IMR-90 (cell line): Measurements from ENCODE around the gene PPP1R15A. TPM values are rescaled to one million over a fixed set of nuclear protein-coding genes. Genes with fewer than 3 reads are reported as not detected.

Source experiments
- ATAC-seq: fragments of 200-7000 bp; cut with Tn5 transposase; 2 replicates; pipeline ENCODE4 v1.9.1; 2020; ENCODE audit warnings: low read depth, mild to moderate bottlenecking, moderate library complexity
- BruUV-seq: library from RNA; stranded (reverse); fragments of 400-500 nt; replicated peaks from 2 replicates; lab custom pipeline; 2021; lab: Mats Ljungman, UMichigan
- CTCF ChIA-PET: fragments of 300-600 bp; formaldehyde crosslinking; extraction: SDS; loops from one replicate; lab custom pipeline; 2021; ENCODE audit warnings: antibody characterized with exemption; lab: Yijun Ruan, JAX
- POLR2A ChIA-PET: fragments of 300-600 bp; sonication (Branson Sonifier 250); formaldehyde crosslinking; loops from one replicate; lab custom pipeline; 2022; ENCODE audit warnings: antibody characterized with exemption; ENCODE audit not compliant: unreplicated experiment; lab: Charles Lee
- DNase-seq: peaks from one replicate; pipeline ENCODE4 v3.0.0; 2013
- H2AFZ ChIP-seq: replicated peaks from 2 replicates; pipeline ENCODE3; 2013; ENCODE audit warnings: low read length, mild to moderate bottlenecking; ENCODE audit not compliant: poor library complexity
- H2AK5ac ChIP-seq: 2 replicates; pipeline ENCODE4 v1.6.1; 2013; ENCODE audit warnings: low read depth, low read length, inconsistent platforms
- H2AK9ac ChIP-seq: replicated peaks from 2 replicates; pipeline ENCODE3; 2013; ENCODE audit warnings: mild to moderate bottlenecking, low read depth, low read length, moderate library complexity; ENCODE audit not compliant: poor library complexity
- H2BK120ac ChIP-seq: 2 replicates; pipeline ENCODE4 v1.6.1; 2013; ENCODE audit warnings: low read depth, low read length, inconsistent platforms
- H2BK15ac ChIP-seq: 3 replicates; pipeline ENCODE4 v1.6.1; 2013; ENCODE audit warnings: low read depth, low read length, inconsistent platforms
- H2BK20ac ChIP-seq: 2 replicates; pipeline ENCODE4 v1.6.1; 2013; ENCODE audit warnings: low read depth, mild to moderate bottlenecking, inconsistent platforms, low read length, moderate library complexity
- H2BK5ac ChIP-seq: 2 replicates; pipeline ENCODE4 v1.6.1; 2013; ENCODE audit warnings: mild to moderate bottlenecking, low read depth, low read length, inconsistent platforms; ENCODE audit not compliant: poor library complexity, severe bottlenecking
- H3K14ac ChIP-seq: replicated peaks from 2 replicates; pipeline ENCODE4 v1.6.1; 2013; ENCODE audit warnings: low read depth, low read length, inconsistent platforms
- H3K18ac ChIP-seq: 2 replicates; pipeline ENCODE4 v1.6.1; 2013; ENCODE audit warnings: low read depth, low read length, control low read depth
- H3K23ac ChIP-seq: 2 replicates; pipeline ENCODE4 v1.6.1; 2013; ENCODE audit warnings: low read depth, low read length, inconsistent platforms
- H3K27ac ChIP-seq: 2 replicates; pipeline ENCODE4 v1.5.1; 2013; ENCODE audit warnings: mild to moderate bottlenecking, control low read depth, low read length; ENCODE audit not compliant: insufficient read depth
- H3K27me3 ChIP-seq: 2 replicates; pipeline ENCODE4 v1.6.1; 2013; ENCODE audit warnings: low read length; ENCODE audit not compliant: control insufficient read depth, insufficient read depth
- H3K36me3 ChIP-seq: 2 replicates; pipeline ENCODE4 v1.6.1; 2013; ENCODE audit warnings: low read length, mixed read lengths; ENCODE audit not compliant: control insufficient read depth, insufficient read depth
- H3K4ac ChIP-seq: 2 replicates; pipeline ENCODE4 v1.6.1; 2013; ENCODE audit warnings: low read depth, low read length, inconsistent platforms
- H3K4me1 ChIP-seq: 2 replicates; pipeline ENCODE4 v1.6.1; 2013; ENCODE audit warnings: low read length, mixed read lengths; ENCODE audit not compliant: control insufficient read depth, insufficient read depth
- H3K4me2 ChIP-seq: 2 replicates; pipeline ENCODE4 v1.6.1; 2013; ENCODE audit warnings: low read depth, mild to moderate bottlenecking, control low read depth, low read length, moderate library complexity
- H3K4me3 ChIP-seq: 2 replicates; pipeline ENCODE4 v1.5.1; 2013; ENCODE audit warnings: low read depth, mild to moderate bottlenecking, control low read depth, low read length, moderate library complexity; ENCODE audit not compliant: insufficient read depth
- H3K56ac ChIP-seq: 2 replicates; pipeline ENCODE4 v1.6.1; 2013; ENCODE audit warnings: low read length, inconsistent platforms; ENCODE audit not compliant: insufficient read depth; ENCODE audit errors: extremely low read depth
- H3K79me1 ChIP-seq, 2 experiments: 2 replicates each; pipeline ENCODE4 v1.6.1; 2013; ENCODE audit warnings: low read length in 2 of 2, inconsistent platforms in 1 of 2, low read depth in 1 of 2
- H3K9ac ChIP-seq: 2 replicates; pipeline ENCODE4 v1.6.1; 2013; ENCODE audit warnings: low read depth, low read length, control low read depth
- H3K9me1 ChIP-seq: 2 replicates; pipeline ENCODE4 v1.6.1; 2013; ENCODE audit warnings: low read length, inconsistent platforms; ENCODE audit not compliant: insufficient read depth
- H3K9me3 ChIP-seq: 2 replicates; pipeline ENCODE4 v1.6.1; 2013; ENCODE audit warnings: low read length; ENCODE audit not compliant: control insufficient read depth, insufficient read depth
- H4K20me1 ChIP-seq: 2 replicates; pipeline ENCODE4 v1.6.1; 2013; ENCODE audit warnings: low read length, inconsistent platforms; ENCODE audit not compliant: insufficient read depth
- H4K5ac ChIP-seq: 2 replicates; pipeline ENCODE4 v1.6.1; 2013; ENCODE audit warnings: mild to moderate bottlenecking, low read depth, low read length, control low read depth
- H4K8ac ChIP-seq, 2 experiments: 2 replicates each; pipeline ENCODE4 v1.6.1; 2013; ENCODE audit warnings: low read depth in 2 of 2, low read length in 2 of 2, control low read depth in 1 of 2, inconsistent platforms in 1 of 2
- H4K91ac ChIP-seq: 2 replicates; pipeline ENCODE4 v1.6.1; 2013; ENCODE audit warnings: low read depth, low read length, inconsistent platforms; ENCODE audit not compliant: insufficient read depth
- CHD1 ChIP-seq: IDR thresholded peaks from 2 replicates; pipeline ENCODE4 v1.6.1; 2012; ENCODE audit warnings: low read depth, low read length, improper control_type of control experiment
- MXI1 ChIP-seq: IDR thresholded peaks from 2 replicates; pipeline ENCODE4 v1.6.1; 2012; ENCODE audit warnings: low read depth, mild to moderate bottlenecking, low read length, moderate library complexity, borderline replicate concordance
- POLR2A ChIP-seq: IDR thresholded peaks from 2 replicates; pipeline ENCODE4 v1.6.1; 2012; ENCODE audit warnings: mild to moderate bottlenecking, low read depth, low read length
- RAD21 ChIP-seq: IDR thresholded peaks from 2 replicates; pipeline ENCODE4 v1.6.1; 2012; ENCODE audit warnings: low read length, improper control_type of control experiment
- RCOR1 ChIP-seq: IDR thresholded peaks from 2 replicates; pipeline ENCODE4 v1.6.1; 2012; ENCODE audit warnings: mild to moderate bottlenecking, low read length, improper control_type of control experiment; ENCODE audit not compliant: insufficient replicate concordance
- WGBS, 2 experiments: methylation state at CpG; one replicate each; pipeline versions ENCODE4 v1.1.5 to v1.1.7; 2013; ENCODE audit warnings: missing lambda C conversion rate in 2 of 2; ENCODE audit not compliant: insufficient read length in 1 of 2; ENCODE audit errors: extremely low coverage in 2 of 2; 5-methylcytosine and 5-hydroxymethylcytosine counted together
- dilution Hi-C: fragments of 300-500 bp; cut with HindIII; formaldehyde crosslinking; loops from one replicate; pipeline ENCODE4 v1.14.3; 2018; ENCODE audit warnings: low sequenced_read_pairs; ENCODE audit not compliant: unreplicated experiment
- in situ Hi-C: fragments of 300-500 bp; cut with MboI; formaldehyde crosslinking; loops from 3 replicates; pipeline ENCODE4 v1.14.3; 2019; ENCODE audit warnings: low sequenced_read_pairs, inconsistent platforms, mixed read lengths
- intact Hi-C: fragments of 100-400 bp; cut with micrococcal nuclease; formaldehyde crosslinking; loops from 2 replicates; pipeline ENCODE4 v1.10.0; 2022
- polyA plus RNA-seq, 3 experiments: library from polyadenylated mRNA; depleted of rRNA; stranded (reverse); fragments of >200 nt; gene quantifications; 2 replicates each; pipeline ENCODE4 v1.2.3, GENCODE V29; 2012; ENCODE audit warnings: low replicate concordance in 1 of 3
- total RNA-seq: library from RNA; depleted of rRNA; stranded (reverse); fragments of >200 nt; gene quantifications from 2 replicates; pipeline ENCODE4 v1.2.3, GENCODE V29; 2012
- TF ChIP-seq, protein P1 (sequence below): fragments of 150-350 bp; IDR thresholded peaks from 2 replicates; pipeline ENCODE4 v1.6.1; 2016; ENCODE audit warnings: low read depth, mild to moderate bottlenecking, low read length, moderate library complexity, borderline replicate concordance
- TF ChIP-seq, protein P2 (sequence below): conservative IDR thresholded peaks from 2 replicates; pipeline ENCODE4 v1.5.1; 2012; ENCODE audit warnings: mild to moderate bottlenecking, low read depth, low read length, improper control_type of control experiment

Gene PPP1R15A
- total and polyA plus RNA-seq, 2 of the 4 experiments (the other 2 are of a cell fraction), result 26.7 to 87.7 TPM

DNA sequence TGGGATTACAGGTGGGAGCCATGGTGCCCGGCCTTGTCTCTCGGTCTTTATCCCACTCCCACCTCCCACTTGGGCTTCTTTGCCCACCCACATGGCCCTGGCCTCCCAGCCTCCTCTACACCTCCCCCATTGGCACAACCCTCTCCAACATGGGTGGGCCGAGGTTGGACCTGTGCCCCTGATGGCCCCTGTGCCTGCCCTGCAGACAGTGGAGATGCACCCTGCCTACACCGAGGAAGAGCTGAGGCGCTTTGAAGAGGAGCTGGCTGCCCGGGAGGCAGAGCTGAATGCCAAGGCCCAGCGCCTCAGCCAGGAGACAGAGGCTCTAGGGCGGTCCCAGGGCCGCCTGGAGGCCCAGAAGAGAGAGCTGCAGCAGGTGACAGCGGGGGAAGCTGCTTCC is 48.7 kb downstream of the PPP1R15A start:
- Histone ChIP-seq H4K8ac (no peak overlapping the region), H3K27me3 (no peaks in the 10 kb centered on the region), H3K4ac (no peak overlapping the region), H3K27ac (no peak overlapping the region), H3K4me3 (no peak overlapping the region), H3K14ac (no peak overlapping the region), H3K4me2 (no peak overlapping the region), H4K20me1 (no peaks in the 10 kb centered on the region; the same call in 1 of the 2 replicates), H3K79me1 (0 out of 4 replicates have a peak, but pooled peaks cover 0 to 8% of the 10 kb centered on the region in 2 experiments), H2AK5ac (no peak overlapping the region), H3K9ac (no peak overlapping the region), H3K18ac (no peak overlapping the region), H2BK5ac (no peak overlapping the region), H2BK20ac (no peak overlapping the region), H3K56ac (no peak overlapping the region), H3K9me3 (no peaks in the 10 kb centered on the region), H2BK120ac (no peak overlapping the region), H3K4me1 (peaks cover 7% of the 10 kb centered on the region; the same call in 1 of the 2 replicates), H2BK15ac (no peak overlapping the region), H4K5ac (no peak overlapping the region), H3K36me3 (peaks cover 46% of the 10 kb centered on the region), H3K23ac (no peak overlapping the region), H4K91ac (no peak overlapping the region), H3K9me1 (peaks cover 12% of the 10 kb centered on the region; the same call in 1 of the 2 replicates), H2AK9ac (no peak overlapping the region), H2AFZ (no peak overlapping the region)
- dilution Hi-C loops (no loop called here), intact Hi-C loops (no loop called here), in situ Hi-C loops (no loop called here)
- BruUV-seq, result no TSS peak
- POLR2A ChIA-PET, result no interaction called here
- no peak for DNase-seq
- WGBS, 2 experiments, result 97% methylated on average over 5 of the region's 10 CpGs; no CpG with 5 or more reads in 1 of the 2 experiments
- no peak for TF ChIP-seq MXI1
- TF ChIP-seq, protein P1, sequence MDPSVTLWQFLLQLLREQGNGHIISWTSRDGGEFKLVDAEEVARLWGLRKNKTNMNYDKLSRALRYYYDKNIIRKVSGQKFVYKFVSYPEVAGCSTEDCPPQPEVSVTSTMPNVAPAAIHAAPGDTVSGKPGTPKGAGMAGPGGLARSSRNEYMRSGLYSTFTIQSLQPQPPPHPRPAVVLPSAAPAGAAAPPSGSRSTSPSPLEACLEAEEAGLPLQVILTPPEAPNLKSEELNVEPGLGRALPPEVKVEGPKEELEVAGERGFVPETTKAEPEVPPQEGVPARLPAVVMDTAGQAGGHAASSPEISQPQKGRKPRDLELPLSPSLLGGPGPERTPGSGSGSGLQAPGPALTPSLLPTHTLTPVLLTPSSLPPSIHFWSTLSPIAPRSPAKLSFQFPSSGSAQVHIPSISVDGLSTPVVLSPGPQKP, result no peak
- TF ChIP-seq, protein P2, sequence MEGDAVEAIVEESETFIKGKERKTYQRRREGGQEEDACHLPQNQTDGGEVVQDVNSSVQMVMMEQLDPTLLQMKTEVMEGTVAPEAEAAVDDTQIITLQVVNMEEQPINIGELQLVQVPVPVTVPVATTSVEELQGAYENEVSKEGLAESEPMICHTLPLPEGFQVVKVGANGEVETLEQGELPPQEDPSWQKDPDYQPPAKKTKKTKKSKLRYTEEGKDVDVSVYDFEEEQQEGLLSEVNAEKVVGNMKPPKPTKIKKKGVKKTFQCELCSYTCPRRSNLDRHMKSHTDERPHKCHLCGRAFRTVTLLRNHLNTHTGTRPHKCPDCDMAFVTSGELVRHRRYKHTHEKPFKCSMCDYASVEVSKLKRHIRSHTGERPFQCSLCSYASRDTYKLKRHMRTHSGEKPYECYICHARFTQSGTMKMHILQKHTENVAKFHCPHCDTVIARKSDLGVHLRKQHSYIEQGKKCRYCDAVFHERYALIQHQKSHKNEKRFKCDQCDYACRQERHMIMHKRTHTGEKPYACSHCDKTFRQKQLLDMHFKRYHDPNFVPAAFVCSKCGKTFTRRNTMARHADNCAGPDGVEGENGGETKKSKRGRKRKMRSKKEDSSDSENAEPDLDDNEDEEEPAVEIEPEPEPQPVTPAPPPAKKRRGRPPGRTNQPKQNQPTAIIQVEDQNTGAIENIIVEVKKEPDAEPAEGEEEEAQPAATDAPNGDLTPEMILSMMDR, result no peak
- TF ChIP-seq RAD21, result no peak
- TF ChIP-seq CHD1, result no peak
- TF ChIP-seq POLR2A, result no peak
- TF ChIP-seq RCOR1, result no peak
- CTCF ChIA-PET, result no interaction called here
- ATAC-seq, result no peak
